Activated effector memory CD4-positive, alpha-beta T cell treated with anti-CD3 and anti-CD28 coated beads, Interleukin-2, amount 50 U/mL, for 16 hours (primary cell): ENCODE measurements around the gene UNKL.

Experiments used
- DNase-seq: peaks from one replicate; pipeline ENCODE4 v3.0.0-alpha.2; 2020

Gene UNKL, protein sequence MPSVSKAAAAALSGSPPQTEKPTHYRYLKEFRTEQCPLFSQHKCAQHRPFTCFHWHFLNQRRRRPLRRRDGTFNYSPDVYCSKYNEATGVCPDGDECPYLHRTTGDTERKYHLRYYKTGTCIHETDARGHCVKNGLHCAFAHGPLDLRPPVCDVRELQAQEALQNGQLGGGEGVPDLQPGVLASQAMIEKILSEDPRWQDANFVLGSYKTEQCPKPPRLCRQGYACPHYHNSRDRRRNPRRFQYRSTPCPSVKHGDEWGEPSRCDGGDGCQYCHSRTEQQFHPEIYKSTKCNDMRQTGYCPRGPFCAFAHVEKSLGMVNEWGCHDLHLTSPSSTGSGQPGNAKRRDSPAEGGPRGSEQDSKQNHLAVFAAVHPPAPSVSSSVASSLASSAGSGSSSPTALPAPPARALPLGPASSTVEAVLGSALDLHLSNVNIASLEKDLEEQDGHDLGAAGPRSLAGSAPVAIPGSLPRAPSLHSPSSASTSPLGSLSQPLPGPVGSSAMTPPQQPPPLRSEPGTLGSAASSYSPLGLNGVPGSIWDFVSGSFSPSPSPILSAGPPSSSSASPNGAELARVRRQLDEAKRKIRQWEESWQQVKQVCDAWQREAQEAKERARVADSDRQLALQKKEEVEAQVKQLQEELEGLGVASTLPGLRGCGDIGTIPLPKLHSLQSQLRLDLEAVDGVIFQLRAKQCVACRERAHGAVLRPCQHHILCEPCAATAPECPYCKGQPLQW

GRCh38 chr16:1414532-1415260, at the start of gene UNKL:
Gene UNKL, minus strand, starts transcription at chr16:1414704. Its CDS starts 13 bp downstream, at chr16:1414691.
- peak; percentile 94 for DNase-seq

- no peak for DNase-seq
Measured at GRCh38 chr16:1461146-1461545, 46.6 kb upstream of the UNKL start.

DNA sequence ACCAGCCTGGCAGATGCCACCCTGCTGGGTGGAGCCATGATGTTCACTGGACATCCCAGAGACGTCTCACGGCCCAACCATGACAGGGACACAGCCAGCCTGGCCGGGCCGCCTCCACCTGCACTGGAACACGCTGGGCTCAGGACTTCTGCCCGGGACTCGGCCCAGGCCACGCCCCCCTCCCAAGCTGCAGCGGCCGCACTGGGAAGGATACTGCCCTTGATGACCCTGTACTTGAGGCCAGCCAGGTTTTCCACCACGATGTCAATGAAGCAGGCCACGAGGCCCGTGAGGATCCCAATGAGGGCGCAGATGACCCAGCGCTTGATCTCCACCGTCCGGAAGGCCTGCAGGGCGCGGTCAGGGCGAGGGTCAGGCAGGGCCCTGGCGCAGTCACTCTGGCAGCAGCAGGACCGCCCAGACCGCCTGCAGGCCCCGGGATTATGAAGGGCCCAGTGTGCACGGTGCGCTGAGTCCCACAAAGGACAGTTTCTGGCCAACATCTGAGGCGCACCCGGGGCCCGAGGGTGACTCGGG, 46.2 kb upstream of the UNKL start:
- no peak for DNase-seq

GRCh38 chr16:1459967-1460366, 45.5 kb upstream of the UNKL start:
- no peak for DNase-seq

DNA sequence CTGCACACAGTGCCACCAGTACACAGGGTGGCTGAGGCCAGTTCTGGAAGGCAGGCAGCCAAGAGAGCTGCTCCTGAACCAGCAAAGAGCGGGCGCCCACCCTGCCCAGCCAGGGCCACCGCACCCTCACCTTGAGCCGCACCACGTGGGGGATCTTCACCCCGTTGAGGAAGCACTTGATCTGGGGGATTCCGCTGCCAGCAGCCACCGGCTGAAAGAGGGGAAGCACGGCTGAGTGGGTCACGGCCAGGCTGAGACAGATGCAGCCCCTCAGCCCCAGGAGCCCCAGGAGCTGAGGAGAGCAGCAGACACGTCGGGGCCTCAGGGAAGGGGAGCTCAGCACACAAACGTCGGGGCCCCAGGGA, 44.5 kb upstream of the UNKL start:
- no peak for DNase-seq

- no peak for DNase-seq
Measured at GRCh38 chr16:1458336-1458976, 44.0 kb upstream of the UNKL start.

- DNase-seq, result no peak
Measured at GRCh38 chr16:1457489-1458245, 43.2 kb upstream of the UNKL start.

DNA sequence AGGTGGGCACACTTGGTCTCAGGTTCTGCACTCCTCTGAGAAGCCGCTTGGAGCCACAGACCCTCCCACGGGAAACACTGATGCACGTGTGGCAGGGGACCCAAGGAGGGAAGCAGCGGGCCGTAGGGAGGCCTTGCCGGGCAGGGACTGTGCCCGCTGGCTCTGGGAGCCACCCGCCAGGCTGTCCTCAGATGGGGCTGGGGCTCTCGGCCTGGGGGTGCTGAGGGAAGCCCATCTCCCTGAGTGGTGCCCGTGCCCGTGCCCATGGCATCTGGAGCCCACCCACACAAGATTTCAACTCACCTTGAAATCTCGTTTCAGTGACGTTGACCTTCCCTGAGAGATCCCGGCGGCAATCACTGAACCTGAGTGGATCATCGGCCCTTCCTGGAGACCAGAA, 42.4 kb upstream of the UNKL start:
- no peak for DNase-seq

DNA sequence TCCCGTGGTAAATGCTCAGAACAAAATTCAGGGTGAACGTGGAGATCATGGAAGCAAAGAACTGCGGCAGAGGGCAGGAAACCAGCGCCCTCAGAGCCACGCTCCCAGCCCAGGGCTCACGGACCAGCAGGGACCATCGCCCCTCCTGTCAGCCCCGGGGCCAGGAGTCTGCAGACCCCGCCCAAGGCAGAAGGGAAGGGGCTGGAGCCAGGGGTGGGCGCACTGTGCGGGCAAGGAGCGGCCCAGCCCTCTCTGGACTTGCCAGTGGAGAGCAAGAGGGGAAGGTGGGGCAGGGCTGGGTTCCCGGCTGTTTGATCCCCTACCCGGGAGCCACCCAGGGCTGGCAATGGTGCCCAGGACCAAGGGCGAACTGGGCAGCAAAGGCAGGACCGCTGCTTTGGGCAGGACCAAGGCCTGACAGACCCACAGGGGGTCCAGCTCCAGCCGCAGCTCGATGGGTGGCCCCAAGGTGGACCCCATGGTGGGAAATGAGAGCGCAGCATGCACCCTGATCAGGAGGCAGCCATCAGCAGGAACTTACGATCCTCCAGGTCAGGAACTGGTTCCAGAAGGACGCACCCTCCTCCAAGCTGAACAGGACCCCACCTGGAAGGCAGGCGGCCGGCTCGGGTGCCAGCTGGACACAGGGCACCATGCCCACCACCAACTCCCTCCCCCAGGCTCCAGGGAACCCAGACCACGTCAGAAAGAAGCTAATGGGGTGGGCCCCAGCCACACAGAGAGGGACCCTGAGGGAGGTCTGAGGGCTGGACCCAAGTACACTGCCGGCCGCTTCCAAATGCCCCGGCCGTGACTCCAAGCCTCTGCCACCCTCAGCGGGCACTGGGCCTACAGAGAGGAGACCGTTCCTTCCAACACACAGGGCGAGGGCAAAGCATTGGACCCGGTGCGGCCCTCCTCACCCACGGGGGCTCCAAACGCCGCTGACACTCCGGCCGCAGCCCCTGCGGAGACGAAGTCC, 41.0 kb upstream of the UNKL start:
- DNase-seq, result no peak

DNA sequence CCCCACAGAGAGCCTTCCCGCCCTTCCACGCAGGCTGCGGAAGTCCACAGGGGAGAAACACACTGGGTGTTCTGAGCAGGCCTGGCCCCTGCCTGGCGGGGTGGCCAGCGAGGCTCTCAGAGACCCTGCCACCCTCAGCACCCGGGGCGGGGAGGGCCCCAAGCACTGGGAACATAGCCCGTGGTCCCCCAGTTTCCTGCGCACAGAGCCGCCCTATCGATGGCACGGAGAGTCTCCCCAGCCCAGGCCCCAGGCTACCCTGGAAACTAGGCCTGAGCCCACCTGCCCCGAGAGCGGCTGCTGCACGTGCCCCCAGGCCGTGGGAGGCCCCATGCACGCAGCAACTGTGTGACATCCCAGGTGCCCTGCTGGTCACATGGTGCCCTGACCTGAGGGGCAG, 40.1 kb upstream of the UNKL start:
- no peak for DNase-seq

DNA sequence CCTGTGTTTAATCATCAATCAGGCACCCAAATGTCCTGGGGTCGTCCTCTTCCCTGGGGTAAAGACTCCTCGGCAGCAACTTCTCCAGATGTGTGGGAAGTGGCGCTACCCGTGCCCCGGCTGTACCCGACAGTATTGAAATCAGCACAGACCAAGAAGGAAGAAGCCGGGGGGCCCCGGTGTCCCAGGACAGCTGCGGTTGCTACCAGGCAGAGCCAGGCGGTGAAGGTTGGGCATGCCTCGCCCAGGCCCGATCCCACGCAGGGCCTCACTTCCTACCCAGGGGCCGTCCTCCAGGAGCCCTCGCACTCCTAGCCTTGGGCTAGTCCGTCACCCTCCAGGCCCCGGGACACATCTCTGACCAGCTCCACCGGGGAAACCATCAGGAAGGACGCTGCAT, 38.8 kb upstream of the UNKL start:
- DNase-seq, result no peak

GRCh38 chr16:1452530-1452929, 38.0 kb upstream of the UNKL start:
- no peak for DNase-seq

DNA sequence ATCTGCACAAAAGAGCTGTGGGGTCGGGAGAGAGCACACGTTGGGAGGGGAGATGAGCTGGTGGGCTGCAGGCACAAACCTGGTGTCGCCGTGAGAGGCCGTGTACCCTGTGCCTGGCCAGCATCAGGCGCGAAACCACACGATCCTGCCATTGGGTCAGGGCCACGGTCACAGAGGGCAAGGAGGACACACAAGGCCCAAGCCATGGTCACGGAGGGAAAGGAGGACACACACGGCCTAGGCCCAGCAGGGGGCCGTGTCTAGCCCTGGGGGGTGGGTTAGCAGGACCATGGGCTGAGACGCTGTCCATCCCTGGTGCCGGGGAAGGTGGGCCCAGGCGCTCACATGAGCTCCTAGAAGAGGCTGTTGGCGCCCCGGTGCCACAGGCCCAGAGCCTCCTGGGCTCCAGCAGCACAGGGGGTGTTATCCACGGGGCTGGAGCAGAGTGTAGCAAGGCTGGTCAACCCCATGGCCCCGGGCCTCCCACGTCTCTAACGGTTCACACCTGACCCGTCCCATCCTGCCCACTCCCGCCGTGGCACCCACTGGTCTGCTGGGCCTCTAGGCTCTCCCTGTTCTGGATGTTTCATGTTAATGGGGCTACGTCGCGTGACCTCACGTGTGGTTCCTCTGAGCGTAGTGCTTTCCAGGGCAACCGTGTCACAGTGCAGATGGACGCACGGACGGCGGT, 37.3 kb upstream of the UNKL start:
- DNase-seq, result no peak

DNA sequence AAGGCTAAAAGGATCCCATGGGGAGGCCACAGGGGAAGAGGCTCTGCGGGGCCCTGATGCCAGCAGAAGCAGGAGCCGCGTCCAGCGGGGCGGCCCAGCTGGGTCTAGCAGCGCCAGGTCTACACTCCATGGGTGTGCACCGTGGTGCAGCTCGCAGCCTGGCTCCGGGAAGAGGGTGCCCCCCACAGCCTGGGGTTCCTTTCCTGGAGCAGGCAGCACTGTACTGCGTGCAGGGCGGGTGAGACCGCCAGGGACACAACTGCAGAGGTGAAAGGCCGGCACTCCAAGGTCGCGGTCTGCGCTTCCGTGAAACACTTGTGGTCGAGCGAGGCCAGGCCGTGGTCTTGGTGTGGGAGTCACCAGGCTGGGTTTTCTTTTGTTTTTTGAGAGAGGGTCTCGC, 36.3 kb upstream of the UNKL start:
- DNase-seq, result no peak

GRCh38 chr16:1450218-1450617, 35.7 kb upstream of the UNKL start:
- no peak for DNase-seq

- DNase-seq, result no peak
Measured at GRCh38 chr16:1449201-1449788, 34.8 kb upstream of the UNKL start.

- no peak for DNase-seq
Measured at GRCh38 chr16:1448536-1449116, 34.1 kb upstream of the UNKL start.

- DNase-seq, result no peak
Measured at GRCh38 chr16:1447965-1448364, 33.5 kb upstream of the UNKL start.

DNA sequence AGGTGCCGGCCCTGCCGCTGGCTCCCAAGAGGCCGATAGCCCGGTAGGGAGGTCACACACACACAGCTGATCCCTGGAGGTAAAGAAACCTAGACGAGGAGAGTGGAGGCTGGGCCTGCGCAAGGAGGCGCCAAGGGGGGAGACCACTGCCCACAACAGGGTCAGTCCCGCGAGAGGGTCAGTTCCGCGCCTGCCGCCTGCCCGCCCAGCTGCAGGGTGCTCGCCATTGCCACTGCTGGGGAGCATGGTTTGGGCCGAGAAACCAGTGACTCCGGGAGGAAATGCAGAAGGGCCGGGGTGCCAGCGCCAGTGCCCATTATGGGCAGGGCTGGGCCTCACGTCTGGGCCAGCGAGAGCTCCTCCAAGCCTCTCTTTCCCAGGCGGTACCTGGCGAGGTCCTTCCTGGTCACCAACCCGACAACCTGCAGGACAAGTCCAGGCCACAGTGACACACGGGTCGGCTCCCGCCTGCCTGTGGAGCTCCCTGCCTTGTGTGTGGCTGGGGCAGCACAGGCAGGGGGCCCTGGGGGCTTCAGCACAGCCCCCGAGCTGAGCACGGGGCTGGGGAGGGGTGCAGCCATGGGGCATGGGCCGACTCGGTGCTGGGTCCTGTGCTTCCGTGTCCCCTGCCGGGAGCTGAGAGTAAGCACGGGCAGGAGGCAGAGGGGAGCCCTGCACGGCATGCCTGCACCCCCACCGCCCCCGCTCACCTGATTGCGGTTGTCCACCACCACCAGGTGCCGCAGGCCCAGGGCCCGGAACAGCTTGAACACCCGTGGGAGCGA, 32.0 kb upstream of the UNKL start:
- DNase-seq, result no peak
